ENCODE data around the gene CCND2.

CCND2 gene

DNA sequence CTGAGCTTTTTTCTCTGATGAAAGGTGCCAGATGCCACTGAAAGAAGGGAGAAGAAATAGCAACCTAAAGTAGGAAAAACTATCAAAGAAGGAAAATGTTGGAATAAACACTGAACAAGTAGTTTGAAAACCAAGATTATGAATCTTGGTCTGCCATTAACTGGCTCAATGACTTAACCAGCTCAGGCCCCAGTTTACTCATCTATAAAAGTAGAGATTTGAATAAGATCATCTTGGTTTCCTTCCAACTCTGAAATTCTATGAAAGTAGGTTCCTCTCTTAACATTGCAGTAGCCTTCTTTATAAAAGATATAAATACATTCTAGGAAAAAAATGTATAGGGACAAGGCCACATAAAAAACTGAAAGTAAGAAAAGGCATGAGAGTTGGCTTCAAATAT is 16.1 kb upstream of the CCND2 start:
- no peak for DNase-seq

DNA sequence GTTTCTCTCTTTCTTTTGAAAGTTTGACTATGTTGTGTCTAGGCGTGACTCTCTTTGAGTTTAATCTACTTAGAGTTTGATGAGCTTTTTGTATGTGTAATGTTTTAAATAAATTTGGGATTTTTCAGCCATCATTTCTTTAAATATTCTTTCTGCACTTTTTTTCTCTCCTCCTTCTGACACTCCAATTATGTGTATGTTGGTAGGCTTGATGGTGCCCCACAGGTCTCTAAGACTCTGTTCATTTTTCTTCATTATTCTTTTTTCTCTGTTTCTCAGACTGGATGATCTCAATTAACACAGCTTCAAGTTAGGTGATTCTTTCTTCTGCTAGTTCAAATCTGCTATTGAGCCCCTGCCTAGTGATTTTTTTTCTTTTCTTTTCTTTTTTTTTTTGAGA is 14.5 kb upstream of the CCND2 start:
- DNase-seq = no peak

DNA sequence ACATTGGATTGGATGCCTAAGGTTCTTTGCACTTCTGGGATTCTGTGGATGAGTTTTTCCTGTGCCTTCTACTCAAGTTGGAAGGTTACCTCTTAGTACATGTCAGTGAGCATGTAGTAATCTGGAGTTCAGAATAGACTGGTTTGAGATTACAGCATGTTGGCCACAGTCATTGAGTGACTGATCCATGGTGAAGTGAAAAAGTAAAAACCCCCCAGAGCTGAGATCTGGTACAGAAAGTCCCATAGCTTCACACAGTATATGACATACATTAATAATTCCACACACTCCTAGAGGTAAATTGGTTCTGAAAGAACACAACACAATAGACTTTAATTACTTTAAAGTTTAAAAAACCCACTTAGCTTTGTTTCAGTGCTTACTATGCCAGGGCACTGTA is 11.9 kb upstream of the CCND2 start:
- no peak for DNase-seq

DNA sequence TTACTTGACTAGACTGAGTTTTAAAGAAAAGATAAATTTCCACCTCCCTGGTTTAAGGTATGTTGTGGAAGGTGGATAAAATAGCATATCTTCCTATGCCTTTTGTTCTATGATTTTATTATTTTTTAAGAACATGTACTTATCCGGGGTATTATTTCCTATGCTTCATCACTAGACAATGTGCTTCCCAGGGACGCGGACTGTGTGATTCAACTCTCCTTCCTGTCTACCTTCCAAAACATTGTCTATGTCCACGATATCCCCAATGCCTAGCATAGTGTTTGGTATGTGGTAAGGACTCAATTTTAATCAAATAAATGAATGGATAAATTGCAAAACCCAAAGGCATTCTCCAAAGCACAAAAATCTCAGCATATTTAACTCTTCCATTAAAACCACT is 8.3 kb upstream of the CCND2 start:
- DNase-seq = no peak

DNA sequence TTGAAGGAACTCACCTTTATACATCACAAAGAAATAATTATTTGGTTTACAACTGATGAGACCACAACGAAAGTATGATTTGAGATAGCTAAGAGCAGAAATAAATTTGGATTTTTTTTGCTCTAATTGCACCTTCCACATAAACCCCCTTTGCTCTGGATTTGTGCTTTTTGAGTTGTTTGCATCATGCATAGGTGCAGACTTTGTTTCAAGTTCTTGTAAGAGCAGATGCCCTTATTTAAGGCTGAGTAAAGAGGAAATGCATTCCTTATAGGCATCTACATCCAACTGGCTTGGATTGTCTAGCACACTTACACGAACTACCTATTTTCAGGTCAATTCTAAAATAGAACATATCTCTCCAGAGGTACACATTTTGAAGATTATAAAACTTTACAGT is 6.6 kb upstream of the CCND2 start:
- DNase-seq = no peak

DNA sequence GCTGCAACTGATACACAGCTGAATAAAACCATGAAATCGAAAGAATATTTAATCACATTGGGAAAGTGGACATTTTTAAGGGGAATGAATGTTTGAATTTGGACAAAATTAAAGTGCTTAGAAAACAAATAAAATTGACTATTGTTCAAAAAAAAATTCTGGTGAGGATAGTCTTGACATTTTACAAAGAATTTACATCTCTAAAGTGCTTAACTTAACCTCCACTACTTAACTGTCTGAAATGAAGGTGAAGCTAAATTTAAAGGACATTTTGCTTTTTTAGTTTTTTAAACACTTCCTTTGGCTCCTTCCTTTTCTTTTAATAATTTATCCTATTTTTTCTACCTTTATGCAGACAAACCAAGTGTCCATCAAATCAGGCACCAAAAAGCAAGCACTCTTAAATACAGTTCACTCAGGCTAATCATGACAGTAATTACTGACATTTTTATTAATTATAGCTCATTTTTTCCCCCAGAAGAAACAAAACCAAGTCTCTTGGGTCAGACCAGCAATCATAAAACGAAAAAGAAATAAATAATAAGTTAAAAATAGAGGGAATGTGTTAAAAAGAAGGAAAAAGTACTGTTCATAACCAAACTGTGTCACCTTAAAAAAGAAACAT is 5.7 kb upstream of the CCND2 start:
- DNase-seq = no peak

DNA sequence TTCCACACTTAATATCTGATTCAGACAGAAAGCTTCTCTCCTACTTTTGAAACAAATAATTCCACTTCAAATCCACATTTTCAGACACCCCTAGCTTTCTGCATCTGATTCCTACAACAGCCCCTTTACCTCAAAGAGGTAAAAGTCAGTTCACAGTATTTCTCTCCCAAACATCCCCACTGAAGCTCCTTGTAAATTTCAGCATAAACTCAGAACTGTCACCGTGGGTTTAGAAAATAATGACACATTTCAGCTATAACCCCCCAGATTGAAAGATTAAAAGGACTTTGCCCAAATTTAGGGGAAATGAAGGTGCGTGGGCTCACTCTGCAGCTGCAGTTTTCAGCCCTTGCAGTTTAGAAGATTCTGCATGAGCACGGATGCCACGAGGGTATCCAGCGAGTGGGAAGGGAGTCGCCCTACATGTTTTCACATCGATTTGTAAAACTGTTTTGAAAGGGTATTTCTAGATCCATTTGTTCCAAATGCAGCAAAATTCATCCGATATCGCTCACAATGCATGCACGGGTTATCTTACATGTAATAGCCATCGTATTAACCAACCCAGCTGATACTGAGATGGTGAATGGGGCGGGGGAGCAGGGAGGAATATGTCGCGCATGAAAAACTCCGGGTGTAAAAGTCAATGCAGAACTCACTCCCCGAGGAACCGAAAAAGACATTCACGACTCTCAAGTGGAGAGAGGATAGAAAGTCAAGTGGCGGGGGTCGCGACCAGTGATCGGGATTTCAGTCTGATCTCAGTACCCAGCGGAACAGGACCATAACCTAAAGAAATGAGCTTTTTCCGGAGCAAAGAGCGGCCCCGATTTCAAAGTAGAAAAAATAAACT is 5.0 kb upstream of the CCND2 start:
- peak; percentile 59 for DNase-seq

DNA sequence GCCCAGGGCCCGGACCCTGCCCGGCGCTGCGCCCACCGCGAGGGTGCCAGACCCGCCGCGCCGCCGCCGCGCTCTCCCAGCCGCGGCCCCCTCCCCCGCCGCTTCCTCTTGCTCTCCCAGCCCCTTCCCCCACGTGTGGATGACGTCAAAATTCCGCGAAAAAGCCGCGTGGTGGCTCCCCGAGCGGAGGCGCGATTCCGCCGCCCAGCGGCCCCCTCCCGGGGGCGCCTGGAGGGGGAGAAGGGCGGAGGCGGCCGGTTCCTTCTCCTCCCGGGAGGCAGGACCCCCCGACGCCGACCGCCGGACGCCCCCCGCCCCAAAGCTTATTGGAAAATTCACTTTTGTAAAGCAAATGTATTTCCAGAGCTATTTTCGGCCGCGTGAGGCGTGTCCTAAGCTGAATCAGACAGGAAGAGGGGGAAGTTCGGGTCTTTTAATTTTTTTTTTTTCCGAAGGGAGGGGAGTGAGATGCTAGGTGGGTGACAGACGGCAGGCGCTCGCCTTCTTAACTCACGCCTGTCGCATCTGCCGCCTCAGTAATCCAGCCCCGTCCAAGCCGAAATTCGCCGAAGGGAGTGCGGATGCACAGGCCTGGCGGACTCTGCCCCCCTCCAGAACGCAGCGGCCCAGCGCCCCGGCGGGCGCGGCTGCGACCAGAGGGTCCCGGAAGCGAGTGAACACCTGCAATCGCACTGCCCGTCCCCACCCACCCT is 4.1 kb upstream of the CCND2 start:
- DNase-seq = peak; percentile 94

DNA sequence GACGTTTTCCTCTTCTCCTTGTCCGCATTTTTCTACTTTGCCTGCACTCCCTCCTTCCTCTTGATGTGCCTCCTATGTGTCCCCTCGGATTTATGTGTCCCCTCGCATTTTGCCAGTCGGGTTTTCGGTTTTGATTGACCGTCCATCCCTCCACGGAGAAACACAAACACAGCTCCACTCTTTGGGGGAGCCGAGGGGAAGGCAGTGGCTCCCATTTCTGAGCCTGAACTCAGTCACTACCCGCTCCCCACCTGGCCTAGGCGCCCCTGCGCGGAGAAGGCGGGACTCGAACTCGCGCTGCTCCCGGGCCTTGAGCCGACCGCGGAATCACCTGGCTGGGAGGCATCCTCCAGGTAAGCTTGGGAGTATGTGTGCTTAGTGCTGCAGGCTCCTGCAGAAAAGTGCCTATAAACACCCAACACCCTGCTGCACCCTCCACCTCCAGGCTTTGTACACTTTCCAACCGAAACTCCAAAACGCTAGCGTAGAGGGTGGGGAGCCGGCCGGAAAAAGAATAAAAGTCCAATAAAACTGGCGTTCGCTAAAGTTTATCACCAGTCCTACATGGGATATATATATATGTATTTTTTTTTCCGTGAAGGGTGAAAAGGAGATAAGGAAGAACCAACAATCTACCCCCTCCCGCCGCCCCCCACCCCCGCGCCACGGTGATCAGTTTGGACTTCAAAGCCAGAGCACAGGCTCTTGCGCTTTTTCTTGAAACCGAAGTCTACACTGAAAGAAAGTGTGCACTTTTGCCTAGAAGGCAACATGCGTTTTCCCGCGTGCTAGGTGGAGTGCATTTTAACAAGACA is 3.3 kb upstream of the CCND2 start:
- peak; percentile 51 for DNase-seq

DNA sequence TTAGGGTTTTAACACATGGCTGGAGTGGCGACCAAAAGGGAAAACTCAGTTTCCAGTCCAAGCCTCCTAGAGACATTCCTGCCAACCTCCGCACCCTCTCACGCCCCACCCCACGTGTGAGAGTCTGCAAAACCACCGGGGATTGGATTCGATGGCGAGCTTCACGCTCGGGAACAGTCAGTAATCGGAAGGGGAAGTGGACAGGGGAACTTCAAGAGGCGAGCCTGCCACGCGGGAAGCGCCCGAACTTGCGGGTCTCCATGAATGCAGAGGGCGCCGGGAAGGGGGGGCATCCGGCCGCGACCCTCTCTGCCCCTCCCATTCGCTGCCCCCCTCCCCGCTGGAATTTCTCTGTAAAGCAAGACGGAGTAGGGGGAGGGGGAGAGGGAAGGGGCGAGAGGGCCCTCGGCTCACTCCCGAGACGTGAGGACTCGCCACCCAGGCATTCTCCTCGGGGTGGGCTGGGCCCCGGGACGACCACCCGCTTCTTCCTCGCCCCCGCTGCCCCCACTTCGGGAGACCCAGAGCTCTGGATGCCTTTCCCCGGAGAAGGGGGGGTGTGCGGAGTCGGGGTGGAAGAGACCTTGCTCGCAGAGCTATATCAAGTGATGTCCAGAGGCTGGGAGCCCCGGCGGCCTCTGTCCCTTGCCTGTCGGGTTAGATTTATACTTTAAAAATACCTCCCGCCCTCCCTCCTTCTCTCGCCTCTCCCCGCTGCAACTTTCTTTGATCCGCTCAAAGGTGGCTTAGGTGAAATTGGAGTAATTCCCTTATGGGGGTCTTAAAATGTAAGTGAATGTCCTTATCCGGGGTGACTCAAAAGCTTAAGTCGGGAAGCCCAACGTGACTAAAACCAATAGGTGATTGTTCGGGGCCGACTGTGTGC is 2.5 kb upstream of the CCND2 start:
- peak; percentile 50 for DNase-seq

DNA sequence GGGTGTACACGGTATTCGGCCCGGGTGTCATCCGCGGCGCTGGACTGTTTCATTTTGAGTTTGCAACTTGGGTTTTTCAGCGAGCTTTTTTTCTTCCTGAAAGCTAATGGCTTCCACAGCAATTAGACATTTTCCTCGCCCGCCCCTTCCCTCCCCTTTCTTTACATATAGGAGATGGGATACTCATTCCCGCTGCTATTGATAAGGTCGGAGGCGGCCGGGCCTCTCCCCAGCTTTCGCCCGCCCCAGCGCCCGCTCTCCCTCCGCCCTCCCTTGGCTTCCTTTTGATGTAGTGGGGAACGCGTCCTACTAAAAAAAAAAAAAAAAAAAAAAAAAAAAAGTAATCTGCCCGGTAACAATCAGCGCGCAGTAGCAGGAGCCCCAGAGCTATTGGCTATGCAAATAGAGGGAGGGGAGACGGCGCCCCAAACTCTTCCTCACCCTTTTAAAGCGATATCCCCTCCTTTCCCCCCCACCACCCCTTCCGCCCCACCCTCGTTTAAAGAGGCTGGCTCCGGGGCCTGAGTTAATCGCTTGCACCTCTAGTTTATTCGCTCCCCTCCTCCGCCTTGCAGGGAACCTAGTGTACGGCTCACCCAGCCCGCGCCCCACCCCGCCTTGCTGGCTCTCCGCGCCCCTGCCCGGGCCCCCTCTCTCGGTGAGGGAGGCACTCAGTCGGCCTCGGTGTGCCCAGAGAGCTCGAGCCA is 1.7 kb upstream of the CCND2 start:
- peak; percentile 94 for DNase-seq

DNA sequence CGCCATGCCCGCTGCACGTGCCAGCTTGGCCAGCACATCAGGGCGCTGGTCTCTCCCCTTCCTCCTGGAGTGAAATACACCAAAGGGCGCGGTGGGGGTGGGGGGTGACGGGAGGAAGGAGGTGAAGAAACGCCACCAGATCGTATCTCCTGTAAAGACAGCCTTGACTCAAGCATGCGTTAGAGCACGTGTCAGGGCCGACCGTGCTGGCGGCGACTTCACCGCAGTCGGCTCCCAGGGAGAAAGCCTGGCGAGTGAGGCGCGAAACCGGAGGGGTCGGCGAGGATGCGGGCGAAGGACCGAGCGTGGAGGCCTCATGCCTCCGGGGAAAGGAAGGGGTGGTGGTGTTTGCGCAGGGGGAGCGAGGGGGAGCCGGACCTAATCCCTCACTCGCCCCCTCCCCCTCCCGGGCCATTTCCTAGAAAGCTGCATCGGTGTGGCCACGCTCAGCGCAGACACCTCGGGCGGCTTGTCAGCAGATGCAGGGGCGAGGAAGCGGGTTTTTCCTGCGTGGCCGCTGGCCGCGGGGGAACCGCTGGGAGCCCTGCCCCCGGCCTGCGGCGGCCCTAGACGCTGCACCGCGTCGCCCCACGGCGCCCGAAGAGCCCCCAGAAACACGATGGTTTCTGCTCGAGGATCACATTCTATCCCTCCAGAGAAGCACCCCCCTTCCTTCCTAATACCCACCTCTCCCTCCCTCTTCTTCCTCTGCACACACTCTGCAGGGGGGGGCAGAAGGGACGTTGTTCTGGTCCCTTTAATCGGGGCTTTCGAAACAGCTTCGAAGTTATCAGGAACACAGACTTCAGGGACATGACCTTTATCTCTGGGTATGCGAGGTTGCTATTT is 914 bp upstream of the CCND2 start:
- peak; percentile 81 for DNase-seq

DNA sequence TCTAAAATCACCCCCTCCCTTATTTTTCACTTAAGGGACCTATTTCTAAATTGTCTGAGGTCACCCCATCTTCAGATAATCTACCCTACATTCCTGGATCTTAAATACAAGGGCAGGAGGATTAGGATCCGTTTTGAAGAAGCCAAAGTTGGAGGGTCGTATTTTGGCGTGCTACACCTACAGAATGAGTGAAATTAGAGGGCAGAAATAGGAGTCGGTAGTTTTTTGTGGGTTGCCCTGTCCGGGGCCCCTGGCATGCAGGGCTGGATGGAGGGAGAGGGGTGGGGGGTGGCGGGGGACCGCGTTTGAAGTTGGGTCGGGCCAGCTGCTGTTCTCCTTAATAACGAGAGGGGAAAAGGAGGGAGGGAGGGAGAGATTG is 300 bp upstream of the CCND2 start:
- no peak for DNase-seq

DNA sequence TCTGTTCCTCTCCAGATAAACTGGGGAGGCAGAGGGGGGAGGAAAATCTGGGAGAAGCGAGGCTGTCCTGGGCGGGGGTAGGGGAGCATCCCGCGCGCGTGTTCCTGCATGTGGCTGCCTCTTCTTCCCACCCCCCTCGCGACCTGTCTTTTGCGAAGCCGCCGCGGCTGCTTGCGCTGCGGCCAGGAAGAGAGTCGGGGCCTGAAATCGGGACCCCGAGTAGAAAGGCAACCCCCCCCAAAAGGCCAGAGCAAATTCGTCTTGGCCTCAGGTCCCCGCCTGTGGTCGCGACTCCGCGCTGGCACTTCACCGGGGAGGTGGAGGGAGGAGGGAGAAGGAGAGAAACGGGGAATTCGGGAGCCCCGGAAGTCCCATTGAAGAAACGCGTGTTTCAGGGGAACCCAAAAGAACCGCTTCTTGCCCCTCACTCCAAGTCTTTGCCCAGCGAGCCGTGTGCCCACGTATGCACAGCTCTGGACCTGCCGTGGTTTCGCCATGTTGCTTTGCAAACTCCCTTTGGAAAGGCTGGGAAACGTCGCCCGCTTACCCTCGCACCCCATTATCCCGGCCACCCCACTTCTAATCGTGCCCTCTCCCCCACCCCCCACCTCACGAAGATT is 944 bp downstream of the CCND2 start:
- DNase-seq = no peak

DNA sequence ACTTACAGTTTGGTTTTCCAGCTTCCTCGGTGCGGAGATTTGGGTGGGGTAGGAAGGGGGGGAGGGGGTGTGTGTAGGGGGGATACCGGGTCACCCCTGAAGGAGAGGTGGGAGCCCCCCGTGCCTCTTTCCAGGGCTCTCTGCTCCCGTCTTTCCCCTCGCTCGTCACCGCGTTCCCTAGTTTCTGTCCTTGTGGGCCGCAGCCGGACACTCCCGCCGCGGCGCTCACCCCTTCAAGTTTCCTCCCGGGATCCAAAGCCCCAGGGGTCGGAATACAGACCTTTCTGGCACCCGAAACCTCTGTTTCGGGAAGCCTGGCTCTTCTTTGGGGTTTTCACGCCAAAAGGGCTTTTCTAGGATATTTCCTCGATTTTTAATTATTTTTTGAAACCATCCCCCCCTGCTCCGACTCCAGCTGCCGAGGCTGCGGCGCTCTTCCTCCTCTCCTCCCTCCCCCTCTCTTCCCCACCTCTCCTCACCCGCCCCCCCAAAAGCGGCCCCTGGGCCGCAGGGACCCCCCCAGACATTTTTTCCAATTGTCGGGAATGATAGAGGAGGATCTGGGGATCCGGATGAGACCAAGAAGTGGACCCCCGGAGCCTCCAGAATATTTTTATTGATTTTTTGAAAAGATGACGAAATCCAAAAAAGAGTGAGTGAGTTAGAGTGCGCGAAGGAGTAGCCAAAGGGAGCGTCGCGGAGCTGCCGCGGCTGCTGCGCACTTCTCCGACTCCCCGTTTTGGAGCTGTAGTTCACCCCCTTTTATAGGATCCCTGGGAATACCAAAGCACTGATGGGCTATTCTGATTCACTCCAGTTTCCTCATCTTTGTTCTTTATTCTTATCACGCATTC is 1.7 kb downstream of the CCND2 start:
- no peak for DNase-seq

DNA sequence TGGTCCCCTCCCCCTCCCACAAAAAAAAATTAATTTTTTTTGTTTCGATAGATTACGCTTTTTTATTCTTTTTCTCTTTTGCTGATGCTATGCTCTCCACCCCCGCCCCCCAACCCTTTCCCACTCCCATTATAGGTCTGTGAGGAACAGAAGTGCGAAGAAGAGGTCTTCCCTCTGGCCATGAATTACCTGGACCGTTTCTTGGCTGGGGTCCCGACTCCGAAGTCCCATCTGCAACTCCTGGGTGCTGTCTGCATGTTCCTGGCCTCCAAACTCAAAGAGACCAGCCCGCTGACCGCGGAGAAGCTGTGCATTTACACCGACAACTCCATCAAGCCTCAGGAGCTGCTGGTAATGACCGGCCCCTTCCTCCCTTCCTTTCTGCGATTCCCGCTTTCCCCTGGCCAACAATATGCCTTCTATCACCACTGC is 2.3 kb downstream of the CCND2 start:
- DNase-seq = no peak

DNA sequence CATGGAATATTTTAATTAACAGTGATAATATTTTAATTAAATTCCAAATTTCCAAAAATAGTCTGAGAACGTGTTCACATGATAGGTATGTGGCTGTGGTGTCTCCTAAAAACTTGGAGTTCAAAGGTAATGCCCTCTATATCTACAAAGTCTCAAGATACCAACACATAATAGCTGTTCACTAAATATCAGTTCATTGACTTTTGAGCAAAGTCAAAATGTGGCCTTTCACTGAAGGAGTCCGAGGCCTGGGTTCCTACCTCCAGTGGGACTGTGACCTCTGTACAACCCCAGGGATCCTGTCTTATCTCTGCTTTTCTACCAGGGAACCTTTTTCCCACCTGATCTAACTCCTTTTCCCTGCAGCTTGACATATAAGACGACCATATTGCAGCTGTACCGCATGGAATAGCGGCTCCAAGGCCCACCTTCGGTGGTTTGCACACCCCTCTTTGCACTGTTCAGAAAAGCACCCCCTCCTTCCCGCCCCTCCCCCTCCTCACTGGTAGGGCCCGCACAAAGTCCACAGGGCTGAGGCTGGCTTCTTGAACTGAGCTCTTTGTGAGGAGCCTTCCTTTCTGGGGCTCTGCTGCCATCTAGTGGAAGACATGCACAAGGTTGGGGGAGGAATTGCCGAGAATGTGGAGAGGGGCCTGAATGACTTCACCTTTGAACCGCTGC is 3.1 kb downstream of the CCND2 start:
- peak; percentile 94 for DNase-seq

DNA sequence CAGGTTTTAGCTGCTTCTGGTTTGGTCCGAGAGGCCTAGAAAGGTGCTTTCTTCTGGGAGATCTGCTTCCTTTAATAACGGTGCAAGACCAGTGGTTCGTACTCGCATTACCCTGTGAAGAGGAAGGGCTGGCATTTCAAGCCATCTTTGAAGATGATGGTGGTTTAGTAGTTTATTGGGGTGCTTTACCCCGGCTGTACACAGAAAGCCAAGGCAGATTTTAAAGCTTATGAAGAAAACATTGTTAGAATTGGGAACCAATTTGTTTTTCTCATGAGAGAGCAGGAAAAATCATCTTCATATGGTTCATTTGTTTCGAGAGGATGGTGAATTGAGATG is 3.6 kb downstream of the CCND2 start:
- no peak for DNase-seq

DNA sequence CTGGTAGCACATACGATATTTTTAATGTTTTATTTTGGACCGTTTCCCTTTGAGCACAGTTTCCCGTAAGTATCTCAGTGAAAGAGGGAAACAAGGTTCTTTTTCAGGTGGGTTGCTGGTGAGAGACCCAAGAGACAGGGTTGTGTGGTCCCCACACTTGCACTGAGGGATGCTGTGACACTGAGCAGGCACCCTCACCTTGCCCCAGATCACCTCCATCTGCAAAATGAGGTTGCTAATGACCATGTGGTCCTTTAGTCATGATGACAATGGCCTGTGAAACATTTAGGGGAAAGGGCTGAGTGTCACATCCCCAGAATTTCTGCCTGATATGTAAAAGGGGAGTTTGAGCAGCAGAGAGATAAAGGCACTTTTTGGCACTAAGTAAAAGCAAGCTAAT is 4.3 kb downstream of the CCND2 start:
- DNase-seq = no peak

Data from CD4-positive, alpha-beta T cell treated with Interleukin-10 for 1 hour (primary cell).